Transverse colon (tissue), 3 donors: Measurements from ENCODE around the gene RABGAP1L.

Experiments
- POLR2A ChIP-seq: fragments of 450-650 bp; IDR thresholded peaks from one replicate; pipeline ENCODE4 v1.6.1; 2016; ENCODE audit warnings: antibody characterized with exemption, mild to moderate bottlenecking, moderate library complexity
- TF ChIP-seq, protein P1 (sequence below), 5 experiments: fragments of 200-600 bp in 3 of 5; fragments of 450-650 bp in 2 of 5; sonication (generic) in 3 of 5; IDR thresholded peaks; 1 replicate in 2 of 5; 2 replicates in 3 of 5; pipeline ENCODE4 v1.5.1; 2016 to 2017; ENCODE audit warnings: antibody characterized with exemption in 5 of 5, inconsistent platforms in 3 of 5, mild to moderate bottlenecking in 2 of 5, moderate library complexity in 1 of 5

DNA sequence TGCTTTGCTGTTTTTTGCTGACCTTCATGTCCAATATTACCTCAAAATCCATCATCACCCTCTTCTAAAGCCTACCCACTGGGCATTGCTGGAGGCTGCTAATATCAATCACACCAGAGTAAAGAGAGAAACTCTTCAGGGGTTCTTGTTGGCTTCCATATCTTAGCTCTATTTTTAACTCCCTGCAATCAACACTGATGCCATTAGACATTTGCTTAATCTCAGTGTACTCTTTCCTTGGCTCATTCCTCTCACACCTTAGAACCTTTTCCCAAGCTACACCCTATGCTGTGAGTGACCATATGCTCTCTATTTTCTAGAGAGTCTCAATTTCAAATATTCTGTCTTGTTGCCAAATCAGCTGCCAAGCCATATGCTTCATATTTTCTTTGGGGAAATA, 40.6 kb upstream of the RABGAP1L start:
- no peak for TF ChIP-seq POLR2A
- TF ChIP-seq, protein P1, sequence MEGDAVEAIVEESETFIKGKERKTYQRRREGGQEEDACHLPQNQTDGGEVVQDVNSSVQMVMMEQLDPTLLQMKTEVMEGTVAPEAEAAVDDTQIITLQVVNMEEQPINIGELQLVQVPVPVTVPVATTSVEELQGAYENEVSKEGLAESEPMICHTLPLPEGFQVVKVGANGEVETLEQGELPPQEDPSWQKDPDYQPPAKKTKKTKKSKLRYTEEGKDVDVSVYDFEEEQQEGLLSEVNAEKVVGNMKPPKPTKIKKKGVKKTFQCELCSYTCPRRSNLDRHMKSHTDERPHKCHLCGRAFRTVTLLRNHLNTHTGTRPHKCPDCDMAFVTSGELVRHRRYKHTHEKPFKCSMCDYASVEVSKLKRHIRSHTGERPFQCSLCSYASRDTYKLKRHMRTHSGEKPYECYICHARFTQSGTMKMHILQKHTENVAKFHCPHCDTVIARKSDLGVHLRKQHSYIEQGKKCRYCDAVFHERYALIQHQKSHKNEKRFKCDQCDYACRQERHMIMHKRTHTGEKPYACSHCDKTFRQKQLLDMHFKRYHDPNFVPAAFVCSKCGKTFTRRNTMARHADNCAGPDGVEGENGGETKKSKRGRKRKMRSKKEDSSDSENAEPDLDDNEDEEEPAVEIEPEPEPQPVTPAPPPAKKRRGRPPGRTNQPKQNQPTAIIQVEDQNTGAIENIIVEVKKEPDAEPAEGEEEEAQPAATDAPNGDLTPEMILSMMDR (IDR thresholded peaks at IDR 0.05), result no peak
